Measurements from ENCODE around the gene AMD1.

- TF ChIP-seq CTCF (IDR thresholded peaks at IDR 0.05) = no peak
- no peak for TF ChIP-seq POLR2A (IDR thresholded peaks at IDR 0.05)
These were observed 7.7 kb downstream of the AMD1 start for GRCh38 chr6:110882274-110882619.
